GM06990 (cell line): ENCODE measurements around the gene PGM2L1.

Source experiments
- DNase-seq: peaks from one replicate; pipeline ENCODE4 v3.0.0-alpha.2; 2011; ENCODE audit not compliant: insufficient read length; ENCODE audit errors: extremely low read depth
- H3K27me3 ChIP-seq: replicated peaks from 2 replicates; pipeline ENCODE4 v1.6.0; 2011; ENCODE audit warnings: low read length; ENCODE audit not compliant: control insufficient read depth, insufficient read depth
- H3K36me3 ChIP-seq: 2 replicates; pipeline ENCODE4 v1.5.1; 2011; ENCODE audit warnings: low read length; ENCODE audit not compliant: control insufficient read depth, insufficient read depth
- H3K4me3 ChIP-seq: replicated peaks from 2 replicates; pipeline ENCODE4 v1.5.1; 2011; ENCODE audit warnings: low read depth, mild to moderate bottlenecking, control low read depth, low read length
- CTCF ChIP-seq: IDR thresholded peaks from 2 replicates; pipeline ENCODE4 v1.5.1; 2011; ENCODE audit warnings: low read length, control low read depth, mild to moderate bottlenecking, inconsistent platforms; ENCODE audit not compliant: insufficient read depth, poor library complexity, severe bottlenecking

PGM2L1 gene

DNA sequence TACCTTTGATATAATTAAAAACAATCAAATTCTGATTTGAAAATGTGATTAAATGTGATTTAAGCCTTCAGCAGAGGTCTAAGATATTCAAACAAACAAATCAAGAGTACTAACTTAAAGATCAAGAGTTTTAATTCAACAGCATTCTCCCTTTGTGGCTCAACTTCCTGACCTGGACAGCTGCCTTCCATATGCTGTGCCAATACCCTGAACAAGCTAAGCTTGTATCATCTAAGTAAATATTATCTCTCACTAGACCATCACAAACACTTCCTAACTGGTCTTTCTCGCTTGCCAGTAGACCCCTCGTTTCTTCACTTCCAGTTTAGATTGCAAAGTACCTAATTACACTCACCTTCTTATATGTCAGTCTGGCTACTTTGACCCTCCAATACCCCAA, 50.9 kb downstream of the PGM2L1 start:
- TF ChIP-seq CTCF: no peak
- Histone ChIP-seq H3K4me3 (no peak overlapping the region), H3K36me3 (no peaks in the 10 kb centered on the region), H3K27me3 (no peaks in the 10 kb centered on the region)
- DNase-seq: no peak

DNA sequence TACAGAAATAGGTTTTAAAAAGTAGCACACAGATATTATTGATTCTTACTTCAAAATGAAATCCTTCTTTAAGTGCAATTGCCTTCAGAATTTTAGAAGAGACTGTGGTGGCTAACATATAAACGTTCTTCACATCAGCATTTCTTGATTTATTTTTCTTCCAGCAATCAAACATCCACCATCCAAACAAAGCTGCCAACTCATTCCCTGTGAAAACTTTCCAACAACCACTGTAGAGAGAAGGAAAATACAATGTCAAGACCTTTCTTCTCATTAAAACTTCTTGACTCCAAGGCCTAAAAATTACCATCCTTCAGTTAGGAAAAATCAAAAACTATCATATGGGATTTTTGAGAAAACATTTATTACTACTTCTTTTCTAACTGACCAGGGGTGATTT, 52.8 kb downstream of the PGM2L1 start:
- no peaks in the 10 kb centered on the region for H3K27me3 ChIP-seq
- H3K4me3 ChIP-seq: no peak overlapping the region
- TF ChIP-seq CTCF: no peak
- H3K36me3 ChIP-seq: no peaks in the 10 kb centered on the region
- no peak for DNase-seq

GRCh38 chr11:74341921-74342320, 56.3 kb downstream of the PGM2L1 start:
- no peaks in the 10 kb centered on the region for H3K36me3 ChIP-seq
- no peaks in the 10 kb centered on the region for H3K27me3 ChIP-seq
- no peak overlapping the region for H3K4me3 ChIP-seq
- no peak for TF ChIP-seq CTCF
- no peak for DNase-seq

- H3K36me3 ChIP-seq: no peaks in the 10 kb centered on the region
- no peak for DNase-seq
- no peak for TF ChIP-seq CTCF
Measured at GRCh38 chr11:74339619-74340018, 58.6 kb downstream of the PGM2L1 start.

DNA sequence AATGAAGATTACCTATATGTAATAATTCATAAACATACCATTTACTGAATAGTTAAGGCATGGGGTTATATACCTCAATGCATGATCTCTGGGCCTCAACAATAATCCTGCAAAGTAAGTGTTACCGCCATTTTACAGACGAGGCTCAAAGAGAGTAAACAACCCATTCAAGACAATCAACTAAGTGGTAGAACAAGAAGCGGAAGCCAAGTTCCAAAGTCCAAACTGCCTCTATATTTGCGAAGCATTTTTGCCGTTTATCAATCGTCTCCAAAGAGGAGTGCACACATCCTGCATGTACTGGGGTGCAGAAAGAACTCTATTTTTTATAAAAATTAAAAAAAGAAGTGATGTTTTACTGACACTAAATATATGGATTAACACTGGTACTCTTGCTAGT, 59.3 kb downstream of the PGM2L1 start:
- no peak for TF ChIP-seq CTCF
- Histone ChIP-seq H3K4me3 (no peak overlapping the region), H3K36me3 (no peaks in the 10 kb centered on the region), H3K27me3 (no peaks in the 10 kb centered on the region)
- no peak for DNase-seq

More at GRCh38 chr11:74339619-74340018, 58.6 kb downstream of the PGM2L1 start:
- no peak overlapping the region for H3K4me3 ChIP-seq
- no peaks in the 10 kb centered on the region for H3K27me3 ChIP-seq

GRCh38 chr11:74333193-74333592, 65.0 kb downstream of the PGM2L1 start:
- DNase-seq: no peak
- H3K27me3 ChIP-seq: no peaks in the 10 kb centered on the region
- H3K4me3 ChIP-seq: no peak overlapping the region

More at GRCh38 chr11:74333193-74333592, 65.0 kb downstream of the PGM2L1 start:
- TF ChIP-seq CTCF: no peak
- H3K36me3 ChIP-seq: no peaks in the 10 kb centered on the region
